HL-60/S4 treated with retinoic acid at 250 ng/mL for 4 days and 3 days (cell line): Measurements from ENCODE around the gene SLC8A1.

Experiments
- in situ Hi-C: fragments of 300-500 bp; cut with MboI; formaldehyde crosslinking; loops from 2 replicates; pipeline ENCODE4 v1.7.0; 2022; ENCODE audit warnings: low sequenced_read_pairs

SLC8A1 gene

GRCh38 chr2:40210968-40211353, 240.9 kb downstream of the SLC8A1 start:
- in situ Hi-C loops = loop anchor here (25.0 kb wide), 1 partner anchor 551 kb away; no protein-coding TSS in a partner anchor

GRCh38 chr2:40210344-40210967, 241.4 kb downstream of the SLC8A1 start:
- in situ Hi-C loops = loop anchor here (25.0 kb wide), 1 partner anchor 552 kb away; no protein-coding TSS in a partner anchor

DNA sequence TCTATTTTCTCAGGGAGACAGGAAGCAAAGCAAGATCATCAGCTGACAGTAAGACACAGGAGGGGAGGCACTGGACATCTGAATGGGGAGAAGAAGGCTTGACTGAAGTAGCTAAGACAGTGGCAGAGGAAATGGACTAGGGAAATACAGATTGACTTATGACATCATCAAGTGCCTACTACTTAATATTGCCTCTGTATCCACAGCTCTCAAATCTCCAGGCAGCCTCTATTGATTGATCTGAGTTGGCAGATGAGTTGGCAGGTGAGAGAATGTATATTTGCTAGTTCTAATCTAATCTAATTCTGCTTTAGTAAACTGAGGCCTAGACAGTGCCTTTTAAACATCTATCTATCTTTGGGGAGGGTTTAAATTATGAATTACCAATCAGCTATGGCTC, 242.1 kb downstream of the SLC8A1 start:
- in situ Hi-C loops = loop anchor here (25.0 kb wide), 1 partner anchor 553 kb away; no protein-coding TSS in a partner anchor

DNA sequence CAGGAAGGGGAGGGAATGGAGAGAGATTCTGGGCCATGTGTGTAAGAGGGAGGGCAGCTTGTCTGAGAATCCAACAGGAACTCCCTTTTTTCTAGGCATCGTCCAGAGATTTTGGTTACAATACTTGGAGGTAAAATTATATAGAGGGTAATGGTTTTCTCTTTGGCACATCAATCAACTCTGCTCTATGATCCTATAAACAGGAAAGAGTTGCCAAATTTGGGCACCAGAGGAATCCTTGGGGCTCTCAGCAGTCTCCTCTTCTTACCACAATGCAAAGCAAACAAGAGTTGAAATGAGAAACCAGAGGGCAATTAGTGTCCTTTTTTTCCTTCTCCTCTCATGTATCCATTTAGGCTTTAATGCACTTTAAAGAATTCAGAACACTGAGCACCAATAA, 243.4 kb downstream of the SLC8A1 start:
- in situ Hi-C loops = loop anchor here (25.0 kb wide), 1 partner anchor 554 kb away; no protein-coding TSS in a partner anchor

DNA sequence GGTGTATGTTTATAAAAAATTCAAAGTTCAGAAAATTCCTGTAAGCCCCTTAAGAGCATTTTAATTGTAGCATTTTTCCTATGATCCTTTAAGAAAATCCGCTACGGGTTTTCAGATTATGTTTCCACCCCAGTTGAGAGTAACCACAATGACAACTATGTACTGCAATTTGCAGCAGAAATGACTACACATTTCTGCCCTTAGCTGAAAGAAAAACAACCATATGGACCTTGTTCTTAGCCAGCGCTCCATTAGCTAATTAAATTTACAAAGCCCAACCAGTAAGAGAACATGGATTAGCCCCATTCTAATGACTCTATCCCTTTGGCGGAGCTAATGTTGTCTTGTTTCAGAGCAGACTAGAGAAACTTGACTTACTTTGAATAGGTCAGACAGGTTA, 247.6 kb downstream of the SLC8A1 start:
- in situ Hi-C loops = loop anchor here (25.0 kb wide), 1 partner anchor 558 kb away; no protein-coding TSS in a partner anchor

GRCh38 chr2:40202798-40203400, 249.0 kb downstream of the SLC8A1 start:
- in situ Hi-C loops = loop anchor here (25.0 kb wide), 1 partner anchor 559 kb away; no protein-coding TSS in a partner anchor

- in situ Hi-C loops = loop anchor here (25.0 kb wide), 1 partner anchor 561 kb away; no protein-coding TSS in a partner anchor
These were observed 250.5 kb downstream of the SLC8A1 start for GRCh38 chr2:40201425-40201824.

GRCh38 chr2:40200366-40200915, 251.4 kb downstream of the SLC8A1 start:
- in situ Hi-C loops = loop anchor here (25.0 kb wide), 1 partner anchor 562 kb away; no protein-coding TSS in a partner anchor

- in situ Hi-C loops = loop anchor here (25.0 kb wide), 1 partner anchor 563 kb away; no protein-coding TSS in a partner anchor
These were observed 252.1 kb downstream of the SLC8A1 start for GRCh38 chr2:40199771-40200170.

- in situ Hi-C loops = no loop called here
These were observed 254.8 kb downstream of the SLC8A1 start for GRCh38 chr2:40197121-40197520.

GRCh38 chr2:40193670-40194026, 258.2 kb downstream of the SLC8A1 start:
- in situ Hi-C loops = no loop called here

DNA sequence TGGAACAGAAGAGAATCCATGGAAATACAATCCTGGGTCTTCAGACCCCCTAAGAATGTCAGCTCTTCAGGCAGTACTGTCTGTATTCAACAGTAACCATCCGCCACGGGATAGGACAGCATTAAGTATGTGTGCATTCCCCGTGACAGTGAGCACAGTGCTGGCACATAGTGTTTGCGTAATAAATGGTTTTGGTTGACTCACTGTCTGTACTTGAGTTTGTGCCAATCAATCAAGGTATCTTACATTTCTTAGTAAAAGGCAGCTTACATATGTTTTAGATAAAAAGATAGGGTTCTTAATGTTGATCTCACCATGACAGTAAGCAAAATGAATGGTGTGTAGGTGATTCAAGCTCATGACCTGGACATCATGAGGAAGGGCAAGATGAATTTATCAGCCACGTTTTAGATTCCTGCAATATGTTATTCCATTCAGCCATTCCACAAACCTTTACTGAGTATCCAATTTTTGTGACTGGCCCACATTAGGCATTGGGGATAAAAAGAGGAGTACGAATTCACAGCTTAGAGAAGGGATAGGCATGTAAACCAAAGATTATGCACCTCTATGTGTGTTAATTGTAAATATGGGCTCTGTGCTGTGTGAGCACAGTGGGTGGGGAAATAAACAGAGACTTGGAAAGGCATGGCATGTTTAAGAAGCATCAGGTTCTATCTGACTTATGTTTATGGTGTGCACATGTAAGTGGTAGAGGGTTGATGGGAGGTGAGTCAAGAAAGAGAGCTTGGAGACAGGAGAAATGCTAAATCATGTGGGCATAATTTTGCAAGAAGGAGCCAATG, 258.8 kb downstream of the SLC8A1 start:
- in situ Hi-C loops = no loop called here

GRCh38 chr2:40190457-40190856, 261.4 kb downstream of the SLC8A1 start:
- in situ Hi-C loops = no loop called here

- in situ Hi-C loops = no loop called here
These were observed 262.0 kb downstream of the SLC8A1 start for GRCh38 chr2:40189881-40190280.

GRCh38 chr2:40187054-40187453, 264.8 kb downstream of the SLC8A1 start:
- in situ Hi-C loops = no loop called here

GRCh38 chr2:40184551-40184950, 267.3 kb downstream of the SLC8A1 start:
- in situ Hi-C loops = no loop called here

GRCh38 chr2:40181855-40182254, 270.0 kb downstream of the SLC8A1 start:
- in situ Hi-C loops = no loop called here

DNA sequence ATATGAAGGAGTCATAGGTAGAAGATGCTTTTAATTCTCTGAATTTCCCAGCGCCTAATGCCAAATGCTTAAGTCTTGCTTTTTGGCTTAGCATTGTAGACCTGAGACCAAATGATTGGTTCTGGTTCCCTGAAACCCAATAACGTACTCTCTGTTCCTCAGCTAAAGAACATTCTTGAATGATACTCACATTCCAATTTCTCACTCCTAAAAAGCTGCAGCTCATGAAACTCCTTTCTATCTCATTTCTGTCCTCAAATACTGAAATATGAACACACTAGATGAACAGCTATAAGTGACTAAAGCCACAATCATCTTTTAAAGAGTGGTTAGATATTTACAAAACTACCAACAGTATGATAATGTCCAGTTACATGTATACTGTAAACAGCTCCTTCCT, 272.1 kb downstream of the SLC8A1 start:
- in situ Hi-C loops = no loop called here

DNA sequence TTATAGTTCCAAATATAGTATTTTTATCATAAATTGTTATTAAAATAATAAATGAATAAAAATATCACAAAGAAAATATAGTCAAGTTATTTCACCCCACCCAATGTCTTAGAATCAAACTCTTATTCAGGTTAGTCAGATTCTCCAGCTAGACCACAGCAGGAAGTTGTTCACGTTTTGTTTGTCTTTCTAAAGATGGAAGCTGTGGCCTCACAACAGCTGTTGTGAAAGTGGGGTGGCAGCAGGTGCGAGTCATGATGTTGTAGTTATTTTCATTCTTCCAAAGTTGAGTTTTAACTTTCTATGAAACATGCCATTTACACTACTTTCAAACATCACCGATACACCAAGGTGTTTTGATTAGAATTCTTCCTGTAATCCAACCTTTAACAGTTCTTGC, 272.9 kb downstream of the SLC8A1 start:
- in situ Hi-C loops = no loop called here

DNA sequence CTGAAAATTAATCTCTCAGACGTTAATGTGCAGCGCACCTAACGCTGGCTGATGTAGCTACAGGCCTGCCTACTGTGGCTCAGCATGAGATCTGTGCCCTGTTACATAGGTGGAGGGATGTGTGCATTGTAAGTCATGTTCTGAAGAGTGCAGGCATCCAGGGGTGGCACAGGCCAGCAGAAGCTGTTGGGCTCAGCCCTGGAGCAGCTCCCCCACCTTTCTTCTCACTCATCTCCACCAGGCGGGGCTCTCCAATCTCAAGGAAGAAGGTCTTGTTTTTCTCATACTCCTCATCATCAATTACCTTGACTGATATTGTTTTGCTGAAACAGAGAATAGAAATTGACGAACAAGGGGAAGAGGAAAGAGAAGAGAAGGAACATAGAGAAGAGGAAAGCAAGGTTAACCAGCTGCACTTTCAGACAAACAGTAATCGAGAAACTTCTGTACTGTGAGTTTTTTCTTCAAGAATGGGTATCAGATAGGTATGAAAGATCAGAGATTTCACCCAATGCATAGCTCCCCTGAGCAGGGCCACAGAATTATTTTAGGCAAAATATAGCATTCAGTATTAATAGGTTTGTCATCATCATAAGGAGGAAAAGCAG, 273.6 kb downstream of the SLC8A1 start:
- in situ Hi-C loops = no loop called here

DNA sequence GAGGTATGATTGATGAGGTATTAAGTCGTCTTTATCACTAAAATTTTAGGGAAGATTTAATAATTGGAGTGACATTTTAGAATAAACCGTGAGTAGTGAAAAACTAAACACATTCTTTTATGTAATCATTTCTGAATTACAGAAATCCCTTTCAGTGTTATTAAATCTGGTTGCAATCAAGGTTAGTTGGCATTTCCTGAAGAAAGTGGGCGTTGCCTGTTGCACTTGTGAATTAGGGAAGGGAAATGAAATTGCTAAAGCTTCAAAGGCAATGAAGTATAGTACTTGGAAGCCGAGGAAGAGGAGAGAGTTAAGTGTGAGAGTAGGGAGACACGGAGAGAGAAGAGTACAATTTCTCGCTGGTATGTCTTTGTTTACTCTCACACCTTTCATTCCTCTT, 274.5 kb downstream of the SLC8A1 start:
- in situ Hi-C loops = no loop called here
